Measurements from ENCODE around the gene CEMP1. TPM values are rescaled to one million over a fixed set of nuclear protein-coding genes. Genes with fewer than 3 reads are reported as not detected.

Gene CEMP1
- total RNA-seq, 1 experiment from 2014 or later: not detected

DNA sequence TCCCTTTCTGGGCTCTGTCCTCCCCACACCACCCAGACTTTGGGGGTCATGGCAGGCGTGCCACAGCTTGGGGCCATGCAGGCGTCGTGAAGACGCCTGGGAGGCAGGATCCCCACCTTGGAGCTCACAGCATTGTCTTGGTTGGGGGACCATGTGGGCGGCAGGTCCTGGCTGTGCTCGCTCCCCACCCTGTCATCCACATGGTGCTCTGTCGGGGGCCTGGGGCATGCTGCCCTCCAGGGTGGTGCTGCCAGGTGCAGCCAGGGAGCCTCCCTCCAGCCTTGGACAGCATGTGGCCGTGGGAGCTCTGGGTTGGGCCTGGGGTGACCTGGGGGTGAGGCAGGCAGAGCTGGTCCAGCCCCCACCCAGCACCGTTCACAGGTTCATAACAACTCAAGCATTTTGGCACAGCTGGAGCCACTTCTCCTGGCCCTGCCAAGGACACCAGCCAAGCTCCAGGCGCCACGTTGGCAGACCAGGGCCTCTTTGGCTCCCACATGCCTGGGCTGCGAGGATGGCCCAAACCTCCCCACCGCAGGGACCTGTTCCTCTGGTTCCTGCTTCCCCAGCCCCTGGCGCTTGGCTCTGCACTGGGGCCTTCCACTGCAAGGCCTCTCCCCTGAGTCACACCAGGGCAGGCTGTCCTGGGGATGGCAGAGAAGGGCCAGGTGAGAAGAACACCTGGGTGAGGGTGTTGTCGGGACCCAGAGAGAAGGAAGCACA is 32.5 kb downstream of the CEMP1 start:
- in situ Hi-C loops (cut with HindIII; ENCODE audit: low pct_unique_long_range_greater_than_20kb, low sequenced_read_pairs): no loop called here
- ChIA-PET CTCF (no interaction called here), POLR2A (no interaction called here)

GRCh38 chr16:2497695-2498484 is 33.3 kb downstream of the CEMP1 start:
- ChIA-PET POLR2A (no interaction called here), CTCF (no interaction called here)
- in situ Hi-C loops (cut with HindIII; ENCODE audit: low pct_unique_long_range_greater_than_20kb, low sequenced_read_pairs): no loop called here
- intact Hi-C loops (cut with micrococcal nuclease; ENCODE audit: unreplicated experiment): no loop called here
- Histone ChIP-seq H3K27me3 (ENCODE audit: control insufficient read depth, insufficient read depth, low read length) (no peaks in the 10 kb centered on the region), H3K27ac (ENCODE audit: low read length) (no peak overlapping the region), H3K4me3 (ENCODE audit: low read depth in 2 of 2, low read length in 2 of 2) (no peak overlapping the region), H3K36me3 (ENCODE audit: control insufficient read depth, insufficient read depth, low read length) (no peaks in the 10 kb centered on the region), H3K9me3 (ENCODE audit: control insufficient read depth, insufficient read depth, low read depth, low read length) (no peaks in the 10 kb centered on the region), H3K4me1 (ENCODE audit: control insufficient read depth, insufficient read depth, low read length) (peaks cover 21% of the 10 kb centered on the region)
- no peak for ATAC-seq
- TF ChIP-seq, protein P1, sequence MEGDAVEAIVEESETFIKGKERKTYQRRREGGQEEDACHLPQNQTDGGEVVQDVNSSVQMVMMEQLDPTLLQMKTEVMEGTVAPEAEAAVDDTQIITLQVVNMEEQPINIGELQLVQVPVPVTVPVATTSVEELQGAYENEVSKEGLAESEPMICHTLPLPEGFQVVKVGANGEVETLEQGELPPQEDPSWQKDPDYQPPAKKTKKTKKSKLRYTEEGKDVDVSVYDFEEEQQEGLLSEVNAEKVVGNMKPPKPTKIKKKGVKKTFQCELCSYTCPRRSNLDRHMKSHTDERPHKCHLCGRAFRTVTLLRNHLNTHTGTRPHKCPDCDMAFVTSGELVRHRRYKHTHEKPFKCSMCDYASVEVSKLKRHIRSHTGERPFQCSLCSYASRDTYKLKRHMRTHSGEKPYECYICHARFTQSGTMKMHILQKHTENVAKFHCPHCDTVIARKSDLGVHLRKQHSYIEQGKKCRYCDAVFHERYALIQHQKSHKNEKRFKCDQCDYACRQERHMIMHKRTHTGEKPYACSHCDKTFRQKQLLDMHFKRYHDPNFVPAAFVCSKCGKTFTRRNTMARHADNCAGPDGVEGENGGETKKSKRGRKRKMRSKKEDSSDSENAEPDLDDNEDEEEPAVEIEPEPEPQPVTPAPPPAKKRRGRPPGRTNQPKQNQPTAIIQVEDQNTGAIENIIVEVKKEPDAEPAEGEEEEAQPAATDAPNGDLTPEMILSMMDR (IDR thresholded peaks at IDR 0.05): no peak
- TF ChIP-seq SIN3A (IDR thresholded peaks at IDR 0.05; ENCODE audit: borderline replicate concordance, insufficient read depth, low read depth, low read length) (no peak), REST (IDR thresholded peaks at IDR 0.05; ENCODE audit: insufficient read depth in 1 of 2, low read depth in 2 of 2, low read length in 1 of 2) (no peak), POLR2AphosphoS5 (IDR thresholded peaks at IDR 0.05; ENCODE audit: low read depth, low read length) (no peak), TCF7L2 (IDR thresholded peaks at IDR 0.05; ENCODE audit: low read depth, low read length) (no peak)
- BruUV-seq (replicated peaks): no TSS peak
- DNase-seq (ENCODE audit: low read depth, low spot score): no peak

More for the DNA sequence above, 32.5 kb downstream of the CEMP1 start:
- H3K4me3 ChIP-seq (ENCODE audit: low read depth in 2 of 2, low read length in 2 of 2): no peak overlapping the region
- peaks cover 23% of the 10 kb centered on the region for H3K4me1 ChIP-seq (ENCODE audit: control insufficient read depth, insufficient read depth, low read length)
- no TSS peak for BruUV-seq (replicated peaks)
- ATAC-seq (no peak), DNase-seq (ENCODE audit: low read depth, low spot score) (no peak)
- no peaks in the 10 kb centered on the region for H3K27me3 ChIP-seq (ENCODE audit: control insufficient read depth, insufficient read depth, low read length)
- no peaks in the 10 kb centered on the region; the same call in 1 of the 2 replicates for H3K36me3 ChIP-seq (ENCODE audit: control insufficient read depth, insufficient read depth, low read length)
- no peak overlapping the region for H3K27ac ChIP-seq (ENCODE audit: low read length)
- H3K9me3 ChIP-seq (ENCODE audit: control insufficient read depth, insufficient read depth, low read depth, low read length): no peaks in the 10 kb centered on the region
- intact Hi-C loops (cut with micrococcal nuclease; ENCODE audit: unreplicated experiment): no loop called here
- TF ChIP-seq REST (IDR thresholded peaks at IDR 0.05; ENCODE audit: insufficient read depth in 1 of 2, low read depth in 2 of 2, low read length in 1 of 2) (no peak), TCF7L2 (IDR thresholded peaks at IDR 0.05; ENCODE audit: low read depth, low read length) (no peak), POLR2AphosphoS5 (IDR thresholded peaks at IDR 0.05; ENCODE audit: low read depth, low read length) (no peak), SIN3A (IDR thresholded peaks at IDR 0.05; ENCODE audit: borderline replicate concordance, insufficient read depth, low read depth, low read length) (no peak)
- TF ChIP-seq, protein P1 (IDR thresholded peaks at IDR 0.05): no peak

Measured in Panc1 (cell line).